Stimulated activated CD4-positive, alpha-beta T cell treated with anti-CD3 and anti-CD28 coated beads, Interleukin-15, amount 100 ng/mL, for 1 hour (primary cell): ENCODE results near the gene CGA.
"Not testable (repeated sequence)": the region's sequence is repeated elsewhere in the genome, so short reads cannot be mapped to it uniquely, and the experiment has no call there.

ENCODE experiments used
- DNase-seq, 2 donors: peaks; one replicate each; pipeline ENCODE4 v3.0.0-alpha.2; 2020; ENCODE audit warnings: low read depth in 1 of 2, low spot score in 1 of 2

The CGA gene

GRCh38 chr6:87095087-87095509 is at the start of gene CGA:
Gene CGA, minus strand, starts transcription at chr6:87095106. Its CDS starts 6,906 bp downstream, at chr6:87088200.
- no peak for DNase-seq

GRCh38 chr6:87139927-87140326 is 45.0 kb upstream of the CGA start:
- DNase-seq: not testable (repeated sequence)

- no peak for DNase-seq
These were observed 44.3 kb upstream of the CGA start for GRCh38 chr6:87139236-87139635.

- no peak for DNase-seq
These were observed 42.1 kb upstream of the CGA start for GRCh38 chr6:87136963-87137362.

GRCh38 chr6:87127737-87128136 is 32.8 kb upstream of the CGA start:
- no peak for DNase-seq

GRCh38 chr6:87126501-87126900 is 31.6 kb upstream of the CGA start:
- DNase-seq: no peak

GRCh38 chr6:87124074-87124473 is 29.2 kb upstream of the CGA start:
- DNase-seq: no peak

- no peak for DNase-seq
These were observed 27.6 kb upstream of the CGA start for GRCh38 chr6:87122477-87122876.

- DNase-seq: no peak
These were observed 23.1 kb upstream of the CGA start for GRCh38 chr6:87118054-87118453.

GRCh38 chr6:87116922-87117321 is 22.0 kb upstream of the CGA start:
- no peak for DNase-seq

- no peak for DNase-seq
These were observed 20.7 kb upstream of the CGA start for GRCh38 chr6:87115402-87116135.

GRCh38 chr6:87110636-87111035 is 15.7 kb upstream of the CGA start:
- no peak for DNase-seq

- no peak for DNase-seq
These were observed 10.9 kb upstream of the CGA start for GRCh38 chr6:87105823-87106222.

GRCh38 chr6:87104667-87105066 is 9.8 kb upstream of the CGA start:
- no peak for DNase-seq

- no peak for DNase-seq
These were observed 9.2 kb upstream of the CGA start for GRCh38 chr6:87103977-87104601.

GRCh38 chr6:87102151-87102621 is 7.3 kb upstream of the CGA start:
- DNase-seq: no peak

- DNase-seq: no peak
These were observed 6.2 kb upstream of the CGA start for GRCh38 chr6:87101067-87101466.

- no peak for DNase-seq
These were observed 5.3 kb upstream of the CGA start for GRCh38 chr6:87100216-87100615.

- no peak for DNase-seq
These were observed 4.6 kb upstream of the CGA start for GRCh38 chr6:87099472-87099871.

GRCh38 chr6:87094576-87094975 is 330 bp downstream of the CGA start:
- DNase-seq: no peak

- no peak for DNase-seq
These were observed 1.3 kb downstream of the CGA start for GRCh38 chr6:87093651-87094050.

- DNase-seq: no peak
These were observed 1.7 kb downstream of the CGA start for GRCh38 chr6:87093199-87093598.

- DNase-seq: no peak
These were observed 2.5 kb downstream of the CGA start for GRCh38 chr6:87092435-87092834.
